Non-pigmented ciliary epithelial cell (primary cell): ENCODE data around the gene LCA5L.
"Not testable (repeated sequence)": the region's sequence is repeated elsewhere in the genome, so short reads cannot be mapped to it uniquely, and the experiment has no call there.

Experiments
- DNase-seq: peaks from one replicate; pipeline ENCODE4 v3.0.0-alpha.2; 2010; ENCODE audit warnings: low read depth

The LCA5L gene

GRCh38 chr21:39451332-39452206 lies 6.0 kb upstream of the LCA5L start, which contains the start of gene SH3BGR:
Gene SH3BGR (plus strand): TSS chr21:39451970. CDS start chr21:39452097, 127 bp downstream.
- no peak for DNase-seq

- no peak for DNase-seq
Observed at GRCh38 chr21:39447264-39447663, 1.7 kb upstream of the LCA5L start.

- no peak for DNase-seq
Observed at GRCh38 chr21:39444421-39445180, 977 bp downstream of the LCA5L start.

- DNase-seq: no peak
Observed at GRCh38 chr21:39441502-39442475, 3.8 kb downstream of the LCA5L start.

GRCh38 chr21:39439232-39439631 lies 6.3 kb downstream of the LCA5L start:
- DNase-seq: no peak

GRCh38 chr21:39434950-39435349 lies 10.6 kb downstream of the LCA5L start:
- DNase-seq: no peak

GRCh38 chr21:39430954-39431353 lies 14.6 kb downstream of the LCA5L start:
- DNase-seq: no peak

GRCh38 chr21:39430457-39430856 lies 15.1 kb downstream of the LCA5L start:
- no peak for DNase-seq

- no peak for DNase-seq
Observed at GRCh38 chr21:39430016-39430415, 15.6 kb downstream of the LCA5L start.

- DNase-seq: no peak
Observed at GRCh38 chr21:39429445-39429844, 16.1 kb downstream of the LCA5L start.

- no peak for DNase-seq
Observed at GRCh38 chr21:39422527-39423241, 22.9 kb downstream of the LCA5L start.

GRCh38 chr21:39419204-39419603 lies 26.4 kb downstream of the LCA5L start:
- DNase-seq: not testable (repeated sequence)

- DNase-seq: no peak
Observed at GRCh38 chr21:39406065-39406464, 39.5 kb downstream of the LCA5L start.

- DNase-seq: no peak
Observed at GRCh38 chr21:39400173-39400572, 45.4 kb downstream of the LCA5L start.

- DNase-seq: no peak
Observed at GRCh38 chr21:39397646-39398385, 47.8 kb downstream of the LCA5L start.

GRCh38 chr21:39392981-39393380 lies 52.6 kb downstream of the LCA5L start:
- no peak for DNase-seq

GRCh38 chr21:39390212-39390765 lies 55.3 kb downstream of the LCA5L start:
- no peak for DNase-seq

- DNase-seq: no peak
Observed at GRCh38 chr21:39388811-39389155, 56.8 kb downstream of the LCA5L start.

GRCh38 chr21:39388038-39388810 lies 57.4 kb downstream of the LCA5L start:
- no peak for DNase-seq
